ENCODE results near the gene GAREM1.

The GAREM1 gene

GRCh38 chr18:32455361-32455760 is 15.3 kb downstream of the GAREM1 start:
- DNase-seq, result no peak

- DNase-seq, result no peak
These were observed 16.1 kb downstream of the GAREM1 start for GRCh38 chr18:32454593-32454992.

- DNase-seq, result no peak
These were observed 19.8 kb downstream of the GAREM1 start for GRCh38 chr18:32450874-32451273.

- no peak for DNase-seq
These were observed 20.5 kb downstream of the GAREM1 start for GRCh38 chr18:32450026-32450691.

- no peak for DNase-seq
These were observed 23.9 kb downstream of the GAREM1 start for GRCh38 chr18:32446780-32447179.

- DNase-seq, result no peak
These were observed 24.8 kb downstream of the GAREM1 start for GRCh38 chr18:32445846-32446245.

- DNase-seq, result no peak
These were observed 26.9 kb downstream of the GAREM1 start for GRCh38 chr18:32443706-32444215.

- no peak for DNase-seq
These were observed 27.5 kb downstream of the GAREM1 start for GRCh38 chr18:32443033-32443705.

GRCh38 chr18:32442575-32442974 is 28.1 kb downstream of the GAREM1 start:
- no peak for DNase-seq

GRCh38 chr18:32441533-32441932 is 29.1 kb downstream of the GAREM1 start:
- DNase-seq, result no peak

GRCh38 chr18:32440518-32440917 is 30.2 kb downstream of the GAREM1 start:
- DNase-seq, result no peak

- peak; percentile 5 for DNase-seq
These were observed 30.9 kb downstream of the GAREM1 start for GRCh38 chr18:32439802-32440201.

- no peak for DNase-seq
These were observed 31.4 kb downstream of the GAREM1 start for GRCh38 chr18:32439241-32439640.

- DNase-seq, result no peak
These were observed 32.5 kb downstream of the GAREM1 start for GRCh38 chr18:32438173-32438572.

- DNase-seq, result no peak
These were observed 33.4 kb downstream of the GAREM1 start for GRCh38 chr18:32437100-32437834.

- DNase-seq, result no peak
These were observed 34.8 kb downstream of the GAREM1 start for GRCh38 chr18:32435631-32436500.

GRCh38 chr18:32431753-32432152 is 38.9 kb downstream of the GAREM1 start:
- no peak for DNase-seq

- DNase-seq, result no peak
These were observed 41.3 kb downstream of the GAREM1 start for GRCh38 chr18:32429402-32429801.

GRCh38 chr18:32427084-32427900 is 43.4 kb downstream of the GAREM1 start:
- no peak for DNase-seq

- no peak for DNase-seq
These were observed 45.2 kb downstream of the GAREM1 start for GRCh38 chr18:32425466-32425865.

GRCh38 chr18:32424696-32425095 is 46.0 kb downstream of the GAREM1 start:
- DNase-seq, result no peak
